GM23338 (cell line): ENCODE measurements around the gene CNTN5. TPM values are rescaled to one million over a fixed set of nuclear protein-coding genes. Genes with fewer than 3 reads are reported as not detected.
"Not testable (repeated sequence)": the region's sequence is repeated elsewhere in the genome, so short reads cannot be mapped to it uniquely, and the experiment has no call there.

Experiments used
- ATAC-seq: fragments of 200-7000 bp; cut with Tn5 transposase; 3 replicates; pipeline ENCODE4 v1.9.1; 2020
- DNase-seq: peaks from one replicate; pipeline ENCODE4 v3.0.0-alpha.2; 2015; ENCODE audit warnings: low spot score
- H2AFZ ChIP-seq: fragments of 200-600 bp; sonication (generic); 2 replicates; pipeline ENCODE4 v1.8.0; 2016; ENCODE audit warnings: antibody characterized with exemption, mild to moderate bottlenecking, moderate library complexity
- H3F3A ChIP-seq: fragments of 200-600 bp; sonication (generic); replicated peaks from 2 replicates; pipeline ENCODE4 v1.8.0; 2017; ENCODE audit warnings: antibody characterized with exemption, mixed run types, low read depth
- H3K27ac ChIP-seq: fragments of 200-600 bp; sonication (generic); 2 replicates; pipeline ENCODE4 v1.6.1; 2016; ENCODE audit warnings: low read depth
- H3K27me3 ChIP-seq: fragments of 200-600 bp; sonication (generic); 2 replicates; pipeline ENCODE4 v1.8.0; 2016; ENCODE audit warnings: mild to moderate bottlenecking, mixed run types, moderate library complexity; ENCODE audit not compliant: insufficient read depth
- H3K36me3 ChIP-seq: fragments of 200-600 bp; sonication (generic); 2 replicates; pipeline ENCODE4 v1.8.0; 2016; ENCODE audit warnings: mild to moderate bottlenecking; ENCODE audit not compliant: insufficient read depth
- H3K4me1 ChIP-seq: fragments of 200-600 bp; sonication (generic); 2 replicates; pipeline ENCODE4 v1.8.0; 2016; ENCODE audit warnings: mild to moderate bottlenecking, moderate library complexity; ENCODE audit not compliant: insufficient read depth
- H3K4me2 ChIP-seq: fragments of 200-600 bp; sonication (generic); 2 replicates; pipeline ENCODE4 v1.7.1; 2017; ENCODE audit warnings: mixed run types
- H3K4me3 ChIP-seq: fragments of 200-600 bp; sonication (generic); 2 replicates; pipeline ENCODE4 v1.6.1; 2016; ENCODE audit warnings: mixed run types
- H3K79me2 ChIP-seq: fragments of 200-600 bp; sonication (generic); replicated peaks from 2 replicates; pipeline ENCODE4 v1.8.0; 2017; ENCODE audit warnings: mild to moderate bottlenecking; ENCODE audit not compliant: insufficient read depth
- H3K9me2 ChIP-seq: fragments of 200-600 bp; sonication (generic); 2 replicates; pipeline ENCODE4 v1.8.0; 2017; ENCODE audit not compliant: insufficient read depth
- H4K20me1 ChIP-seq: fragments of 200-600 bp; sonication (generic); replicated peaks from 2 replicates; pipeline ENCODE4 v1.8.0; 2017; ENCODE audit warnings: mild to moderate bottlenecking; ENCODE audit not compliant: insufficient read depth
- H3K27ac Mint-ChIP-seq: 2 replicates; pipeline ENCODE4 v1.8.0; 2020; ENCODE audit warnings: inconsistent platforms, mild to moderate bottlenecking, moderate library complexity, mixed read lengths
- H3K27me3 Mint-ChIP-seq: 3 replicates; pipeline ENCODE4 v1.8.0; 2022; ENCODE audit warnings: low read depth, mild to moderate bottlenecking, moderate library complexity, mixed read lengths, inconsistent platforms; ENCODE audit not compliant: insufficient read depth, poor library complexity
- H3K36me3 Mint-ChIP-seq: 3 replicates; pipeline ENCODE4 v1.8.0; 2021; ENCODE audit warnings: low read depth, mild to moderate bottlenecking, inconsistent platforms, moderate library complexity, mixed read lengths
- H3K4me1 Mint-ChIP-seq: 3 replicates; pipeline ENCODE4 v1.8.0; 2020; ENCODE audit warnings: mild to moderate bottlenecking, inconsistent platforms, mixed read lengths
- H3K4me3 Mint-ChIP-seq: 3 replicates; pipeline ENCODE4 v1.8.0; 2021; ENCODE audit warnings: moderate library complexity, mild to moderate bottlenecking, inconsistent platforms, mixed read lengths
- H3K9me3 Mint-ChIP-seq: 3 replicates; pipeline ENCODE4 v1.8.0; 2020; ENCODE audit warnings: moderate library complexity, mild to moderate bottlenecking, inconsistent platforms, mixed read lengths
- REST ChIP-seq: IDR thresholded peaks from one replicate; pipeline ENCODE4 v1.6.1; 2018; ENCODE audit warnings: antibody characterized with exemption; ENCODE audit not compliant: unreplicated experiment
- ZNF462 ChIP-seq: fragments of 250-450 bp; sonication (Bioruptor Pico); IDR thresholded peaks from 2 replicates; pipeline ENCODE4 v1.5.0; 2020; ENCODE audit warnings: mild to moderate bottlenecking, moderate library complexity
- polyA plus RNA-seq: library from polyadenylated mRNA; unstranded; fragments of >200 nt; fragmentation: Nextera tagmentation; extraction: Ambion mirVana; gene quantifications from 2 replicates; pipeline ENCODE4 v1.2.1, GENCODE V29; 2016
- total RNA-seq: library from RNA; depleted of rRNA; stranded (reverse); fragments of >200 nt; shearing (Covaris generic); gene quantifications from 2 replicates; pipeline ENCODE4 v1.2.3, GENCODE V29; 2014

The CNTN5 gene
- total and polyA plus RNA-seq, 2 experiments from 2014 or later: not detected

GRCh38 chr11:99822846-99823565 is 802.3 kb downstream of the CNTN5 start (continued):
- TF ChIP-seq ZNF462: no peak
- no peak for TF ChIP-seq REST

GRCh38 chr11:99836739-99837138 is 816.0 kb downstream of the CNTN5 start:
- H3K36me3 Mint-ChIP-seq, H3K27ac Mint-ChIP-seq, H3K36me3 ChIP-seq, H3K27me3 ChIP-seq, H3K79me2 ChIP-seq, H4K20me1 ChIP-seq, H3K4me3 ChIP-seq, H3K27ac ChIP-seq, H3K4me2 ChIP-seq, H3K9me3 Mint-ChIP-seq, H3K9me2 ChIP-seq, ATAC-seq, H2AFZ ChIP-seq, H3K4me1 Mint-ChIP-seq, H3K27me3 Mint-ChIP-seq, H3K4me1 ChIP-seq, H3K4me3 Mint-ChIP-seq, DNase-seq, H3F3A ChIP-seq: not testable (repeated sequence)
